ENCODE measurements around the gene MACROD2.
"Not testable (repeated sequence)": the region's sequence is repeated elsewhere in the genome, so short reads cannot be mapped to it uniquely, and the experiment has no call there.

MACROD2 gene

GRCh38 chr20:15075586-15075985 lies 1080.3 kb downstream of the MACROD2 start:
- no peak for DNase-seq

- DNase-seq = peak; percentile 25
Measured at GRCh38 chr20:15076785-15077184, 1081.5 kb downstream of the MACROD2 start.

- DNase-seq = no peak
Measured at GRCh38 chr20:15077733-15078250, 1082.5 kb downstream of the MACROD2 start.

GRCh38 chr20:15079594-15080340 lies 1084.5 kb downstream of the MACROD2 start:
- no peak for DNase-seq

- no peak for DNase-seq
Measured at GRCh38 chr20:15081261-15081660, 1085.9 kb downstream of the MACROD2 start.

GRCh38 chr20:15091421-15092037 lies 1096.2 kb downstream of the MACROD2 start:
- no peak for DNase-seq

- no peak for DNase-seq
Measured at GRCh38 chr20:15098351-15098750, 1103.0 kb downstream of the MACROD2 start.

GRCh38 chr20:15099130-15099529 lies 1103.8 kb downstream of the MACROD2 start:
- DNase-seq = no peak

GRCh38 chr20:15100506-15101160 lies 1105.3 kb downstream of the MACROD2 start:
- DNase-seq = no peak

GRCh38 chr20:15107931-15108330 lies 1112.6 kb downstream of the MACROD2 start:
- DNase-seq = no peak

- no peak for DNase-seq
Measured at GRCh38 chr20:15109494-15109893, 1114.2 kb downstream of the MACROD2 start.

GRCh38 chr20:15111654-15112053 lies 1116.3 kb downstream of the MACROD2 start:
- DNase-seq = no peak

- DNase-seq = no peak
Measured at GRCh38 chr20:15113144-15113773, 1117.9 kb downstream of the MACROD2 start.

GRCh38 chr20:15119852-15120487 lies 1124.7 kb downstream of the MACROD2 start:
- no peak for DNase-seq

- no peak for DNase-seq
Measured at GRCh38 chr20:15122613-15123012, 1127.3 kb downstream of the MACROD2 start.

GRCh38 chr20:15131176-15131575 lies 1135.9 kb downstream of the MACROD2 start:
- no peak for DNase-seq

- no peak for DNase-seq
Measured at GRCh38 chr20:15138548-15139126, 1143.3 kb downstream of the MACROD2 start.

GRCh38 chr20:15139522-15139921 lies 1144.2 kb downstream of the MACROD2 start:
- no peak for DNase-seq

- DNase-seq = no peak
Measured at GRCh38 chr20:15140286-15140685, 1145.0 kb downstream of the MACROD2 start.

- DNase-seq = not testable (repeated sequence)
Measured at GRCh38 chr20:15140940-15141339, 1145.6 kb downstream of the MACROD2 start.

GRCh38 chr20:15141861-15142260 lies 1146.5 kb downstream of the MACROD2 start:
- DNase-seq = no peak

- DNase-seq = no peak
Measured at GRCh38 chr20:15143478-15143877, 1148.2 kb downstream of the MACROD2 start.

All from NCI-H748 treated with DMSO at 0.1 percent for 48 hours (cell line).